IMR-90 (cell line): ENCODE data around the gene FCMR.

Experiments used
- BHLHE40 ChIP-seq: fragments of 150-350 bp; IDR thresholded peaks from 2 replicates; pipeline ENCODE4 v1.6.1; 2016; ENCODE audit warnings: mild to moderate bottlenecking, low read depth, low read length
- CEBPB ChIP-seq: IDR thresholded peaks from 2 replicates; pipeline ENCODE4 v1.6.1; 2012; ENCODE audit warnings: low read depth, low read length, improper control_type of control experiment
- CHD1 ChIP-seq: IDR thresholded peaks from 2 replicates; pipeline ENCODE4 v1.6.1; 2012; ENCODE audit warnings: low read depth, low read length, improper control_type of control experiment
- ELK1 ChIP-seq: fragments of 150-350 bp; IDR thresholded peaks from 2 replicates; pipeline ENCODE4 v1.6.1; 2016; ENCODE audit warnings: low read depth, mild to moderate bottlenecking, low read length, moderate library complexity, borderline replicate concordance
- MAFK ChIP-seq: IDR thresholded peaks from 2 replicates; pipeline ENCODE4 v1.6.1; 2012; ENCODE audit warnings: low read depth, low read length, improper control_type of control experiment
- MAZ ChIP-seq: IDR thresholded peaks from 2 replicates; pipeline ENCODE4 v1.6.1; 2012; ENCODE audit warnings: low read depth, mild to moderate bottlenecking, low read length, improper control_type of control experiment, moderate library complexity, borderline replicate concordance
- POLR2A ChIP-seq: IDR thresholded peaks from 2 replicates; pipeline ENCODE4 v1.6.1; 2012; ENCODE audit warnings: mild to moderate bottlenecking, low read depth, low read length
- RAD21 ChIP-seq: IDR thresholded peaks from 2 replicates; pipeline ENCODE4 v1.6.1; 2012; ENCODE audit warnings: low read length, improper control_type of control experiment
- RFX5 ChIP-seq: IDR thresholded peaks from 2 replicates; pipeline ENCODE4 v1.8.0; 2012; ENCODE audit warnings: low read depth, mild to moderate bottlenecking, low read length, moderate library complexity
- SMC3 ChIP-seq: fragments of 150-350 bp; IDR thresholded peaks from 2 replicates; pipeline ENCODE4 v1.6.1; 2016; ENCODE audit warnings: low read depth, mild to moderate bottlenecking, antibody characterized with exemption, low read length, moderate library complexity
- TF ChIP-seq, protein P1 (sequence below): conservative IDR thresholded peaks from 2 replicates; pipeline ENCODE4 v1.5.1; 2012; ENCODE audit warnings: mild to moderate bottlenecking, low read depth, low read length, improper control_type of control experiment
- TF ChIP-seq, protein P2 (sequence below): fragments of 150-350 bp; IDR thresholded peaks from 2 replicates; pipeline ENCODE4 v1.6.1; 2017; ENCODE audit warnings: mild to moderate bottlenecking, antibody characterized with exemption, low read length, low read depth

GRCh38 chr1:206872139-206872538 is 49.6 kb downstream of the FCMR start:
- TF ChIP-seq, protein P1, sequence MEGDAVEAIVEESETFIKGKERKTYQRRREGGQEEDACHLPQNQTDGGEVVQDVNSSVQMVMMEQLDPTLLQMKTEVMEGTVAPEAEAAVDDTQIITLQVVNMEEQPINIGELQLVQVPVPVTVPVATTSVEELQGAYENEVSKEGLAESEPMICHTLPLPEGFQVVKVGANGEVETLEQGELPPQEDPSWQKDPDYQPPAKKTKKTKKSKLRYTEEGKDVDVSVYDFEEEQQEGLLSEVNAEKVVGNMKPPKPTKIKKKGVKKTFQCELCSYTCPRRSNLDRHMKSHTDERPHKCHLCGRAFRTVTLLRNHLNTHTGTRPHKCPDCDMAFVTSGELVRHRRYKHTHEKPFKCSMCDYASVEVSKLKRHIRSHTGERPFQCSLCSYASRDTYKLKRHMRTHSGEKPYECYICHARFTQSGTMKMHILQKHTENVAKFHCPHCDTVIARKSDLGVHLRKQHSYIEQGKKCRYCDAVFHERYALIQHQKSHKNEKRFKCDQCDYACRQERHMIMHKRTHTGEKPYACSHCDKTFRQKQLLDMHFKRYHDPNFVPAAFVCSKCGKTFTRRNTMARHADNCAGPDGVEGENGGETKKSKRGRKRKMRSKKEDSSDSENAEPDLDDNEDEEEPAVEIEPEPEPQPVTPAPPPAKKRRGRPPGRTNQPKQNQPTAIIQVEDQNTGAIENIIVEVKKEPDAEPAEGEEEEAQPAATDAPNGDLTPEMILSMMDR = no peak
- no peak for TF ChIP-seq CHD1
- no peak for TF ChIP-seq POLR2A
- TF ChIP-seq, protein P2, sequence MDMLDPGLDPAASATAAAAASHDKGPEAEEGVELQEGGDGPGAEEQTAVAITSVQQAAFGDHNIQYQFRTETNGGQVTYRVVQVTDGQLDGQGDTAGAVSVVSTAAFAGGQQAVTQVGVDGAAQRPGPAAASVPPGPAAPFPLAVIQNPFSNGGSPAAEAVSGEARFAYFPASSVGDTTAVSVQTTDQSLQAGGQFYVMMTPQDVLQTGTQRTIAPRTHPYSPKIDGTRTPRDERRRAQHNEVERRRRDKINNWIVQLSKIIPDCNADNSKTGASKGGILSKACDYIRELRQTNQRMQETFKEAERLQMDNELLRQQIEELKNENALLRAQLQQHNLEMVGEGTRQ = no peak
- TF ChIP-seq CEBPB = no peak
- no peak for TF ChIP-seq MAFK
- no peak for TF ChIP-seq ELK1
- no peak for TF ChIP-seq RFX5
- no peak for TF ChIP-seq BHLHE40
- TF ChIP-seq SMC3 = no peak
- TF ChIP-seq RAD21 = no peak
- TF ChIP-seq MAZ = no peak
